MM.1S (cell line): ENCODE results near the gene DISC1.

Experiments
- DNase-seq: peaks from one replicate; pipeline ENCODE4 v3.0.0-alpha.2; 2015
- H2AFZ ChIP-seq: fragments of 300-600 bp; sonication (generic); 2 replicates; pipeline ENCODE4 v1.6.0; 2016; ENCODE audit warnings: antibody characterized with exemption, low read length
- H3F3A ChIP-seq: fragments of 300-600 bp; sonication (generic); 2 replicates; pipeline ENCODE4 v1.6.1; 2016; ENCODE audit warnings: mild to moderate bottlenecking, antibody characterized with exemption, low read length, moderate library complexity, mixed read lengths; ENCODE audit not compliant: insufficient read depth
- H3K27ac ChIP-seq: fragments of 300-600 bp; sonication (generic); 2 replicates; pipeline ENCODE4 v1.5.1; 2016; ENCODE audit warnings: mild to moderate bottlenecking, low read length
- H3K27me3 ChIP-seq: fragments of 300-600 bp; sonication (generic); replicated peaks from 2 replicates; pipeline ENCODE4 v1.6.0; 2016; ENCODE audit warnings: low read length; ENCODE audit not compliant: insufficient read depth
- H3K36me3 ChIP-seq: fragments of 300-600 bp; sonication (generic); replicated peaks from 2 replicates; pipeline ENCODE4 v1.6.1; 2016; ENCODE audit warnings: mild to moderate bottlenecking, low read length, mixed read lengths; ENCODE audit not compliant: insufficient read depth
- H3K4me1 ChIP-seq: fragments of 300-600 bp; sonication (generic); 2 replicates; pipeline ENCODE4 v1.6.1; 2016; ENCODE audit warnings: low read length, mixed read lengths
- H3K4me2 ChIP-seq: fragments of 300-600 bp; sonication (generic); 2 replicates; pipeline ENCODE4 v1.6.0; 2016; ENCODE audit warnings: low read depth, low read length
- H3K4me3 ChIP-seq: fragments of 300-600 bp; sonication (generic); 2 replicates; pipeline ENCODE4 v1.5.1; 2016; ENCODE audit warnings: low read length, mixed read lengths
- H3K79me2 ChIP-seq: fragments of 300-600 bp; sonication (generic); 2 replicates; pipeline ENCODE4 v1.6.1; 2016; ENCODE audit warnings: mixed run types, low read length, mixed read lengths
- H3K9ac ChIP-seq: fragments of 300-600 bp; sonication (generic); 2 replicates; pipeline ENCODE4 v1.6.1; 2016; ENCODE audit warnings: low read length, mixed read lengths
- H3K9me2 ChIP-seq: fragments of 300-600 bp; sonication (generic); replicated peaks from 2 replicates; pipeline ENCODE4 v1.6.1; 2016; ENCODE audit warnings: mild to moderate bottlenecking, low read length, mixed read lengths; ENCODE audit not compliant: insufficient read depth
- H3K9me3 ChIP-seq: fragments of 300-600 bp; sonication (generic); replicated peaks from 2 replicates; pipeline ENCODE4 v1.6.1; 2016; ENCODE audit warnings: mild to moderate bottlenecking, low read length, mixed read lengths; ENCODE audit not compliant: insufficient read depth
- H4K20me1 ChIP-seq: fragments of 300-600 bp; sonication (generic); 2 replicates; pipeline ENCODE4 v1.6.1; 2016; ENCODE audit warnings: mild to moderate bottlenecking, low read length, moderate library complexity, mixed read lengths; ENCODE audit not compliant: insufficient read depth
- CTCF ChIP-seq: fragments of 300-600 bp; sonication (generic); IDR thresholded peaks from 2 replicates; pipeline ENCODE4 v1.5.1; 2016; ENCODE audit warnings: antibody characterized with exemption, low read length, mixed read lengths
- EZH2 ChIP-seq: fragments of 300-600 bp; sonication (generic); optimal IDR thresholded peaks from 2 replicates; pipeline ENCODE3; 2017; ENCODE audit warnings: low read depth, mild to moderate bottlenecking, antibody characterized with exemption, low read length, mixed read lengths
- EZH2phosphoT487 ChIP-seq: fragments of 300-600 bp; sonication (generic); IDR thresholded peaks from 2 replicates; pipeline ENCODE4 v1.6.1; 2018; ENCODE audit warnings: antibody characterized with exemption, low read length

DISC1 gene

DNA sequence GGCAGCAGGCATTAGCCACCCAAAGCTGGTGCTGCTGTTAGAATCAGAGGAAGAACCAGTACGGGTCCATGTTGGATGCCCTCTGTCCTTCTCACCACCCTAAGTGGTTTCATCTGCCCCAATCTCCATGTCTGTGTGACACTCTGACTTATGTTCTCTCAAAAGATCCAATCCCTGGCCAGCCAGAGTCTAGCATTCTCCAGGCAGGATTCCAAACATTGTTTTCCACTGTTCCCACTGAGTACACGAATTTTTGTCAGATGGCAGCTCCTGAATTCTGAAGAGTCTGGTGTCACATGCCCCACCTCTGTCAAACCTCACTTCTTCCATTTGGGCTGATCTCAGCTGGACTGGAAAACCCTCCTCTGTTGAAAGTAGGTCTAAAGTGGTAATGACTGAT is 166.0 kb downstream of the DISC1 start:
- H3K36me3 ChIP-seq, result no peaks in the 10 kb centered on the region
- no peaks in the 10 kb centered on the region for H3K79me2 ChIP-seq
- H2AFZ ChIP-seq, result no peak overlapping the region
- H3K27me3 ChIP-seq, result no peaks in the 10 kb centered on the region
- no peaks in the 10 kb centered on the region for H3K4me1 ChIP-seq
- H3K27ac ChIP-seq, result no peak overlapping the region
- H3K4me2 ChIP-seq, result no peak overlapping the region
- no peak overlapping the region for H3K9ac ChIP-seq
- H3K9me3 ChIP-seq, result no peaks in the 10 kb centered on the region
- H3K9me2 ChIP-seq, result no peaks in the 10 kb centered on the region
- no peaks in the 10 kb centered on the region for H4K20me1 ChIP-seq
- H3F3A ChIP-seq, result no peaks in the 10 kb centered on the region
- no peak overlapping the region for H3K4me3 ChIP-seq
- DNase-seq, result no peak
- TF ChIP-seq EZH2 (no peak), EZH2phosphoT487 (no peak), CTCF (no peak)

DNA sequence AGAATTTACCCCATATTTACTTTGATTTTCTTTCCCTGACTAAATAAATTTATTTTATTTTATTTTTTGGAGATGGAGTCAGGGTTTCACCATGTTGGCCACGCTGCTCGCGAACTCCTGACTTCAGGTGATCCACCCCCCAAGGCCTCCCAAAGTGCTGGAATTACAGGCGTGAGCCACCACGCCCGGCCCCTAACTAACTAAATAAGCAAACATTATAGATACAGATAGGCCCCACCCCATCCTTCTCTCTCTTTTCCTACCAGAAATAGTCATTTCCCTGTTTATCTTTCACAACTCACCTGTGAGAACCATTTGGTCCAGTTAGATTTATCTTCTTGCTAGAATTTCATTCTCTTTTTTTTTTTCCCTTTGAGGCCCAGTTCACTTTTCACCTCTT is 167.3 kb downstream of the DISC1 start:
- H3K27ac ChIP-seq, result no peak overlapping the region
- H2AFZ ChIP-seq, result no peak overlapping the region
- TF ChIP-seq EZH2 (no peak), EZH2phosphoT487 (no peak)
- H4K20me1 ChIP-seq, result no peaks in the 10 kb centered on the region
- no peaks in the 10 kb centered on the region for H3K79me2 ChIP-seq
- H3K9me3 ChIP-seq, result no peaks in the 10 kb centered on the region
- no peaks in the 10 kb centered on the region for H3K9me2 ChIP-seq
- DNase-seq, result no peak
- no peak overlapping the region for H3K9ac ChIP-seq
- no peak overlapping the region for H3K4me2 ChIP-seq
- H3K4me1 ChIP-seq, result no peaks in the 10 kb centered on the region
- no peaks in the 10 kb centered on the region for H3K36me3 ChIP-seq
- no peaks in the 10 kb centered on the region for H3K27me3 ChIP-seq
- no peaks in the 10 kb centered on the region for H3F3A ChIP-seq
- no peak overlapping the region for H3K4me3 ChIP-seq

- Histone ChIP-seq H3K27ac (no peak overlapping the region), H4K20me1 (no peaks in the 10 kb centered on the region), H3K79me2 (no peaks in the 10 kb centered on the region), H3K9ac (no peak overlapping the region), H3K36me3 (no peaks in the 10 kb centered on the region), H3K4me2 (no peak overlapping the region), H2AFZ (no peak overlapping the region), H3K4me1 (no peaks in the 10 kb centered on the region), H3F3A (0 out of 2 replicates have a peak, but pooled peaks cover 3% of the 10 kb centered on the region), H3K9me2 (no peaks in the 10 kb centered on the region), H3K27me3 (no peaks in the 10 kb centered on the region), H3K4me3 (no peak overlapping the region), H3K9me3 (no peaks in the 10 kb centered on the region)
- no peak for DNase-seq
- TF ChIP-seq EZH2, result no peak
- no peak for TF ChIP-seq CTCF
- no peak for TF ChIP-seq EZH2phosphoT487
These were observed 169.6 kb downstream of the DISC1 start for GRCh38 chr1:231796141-231796540.

DNA sequence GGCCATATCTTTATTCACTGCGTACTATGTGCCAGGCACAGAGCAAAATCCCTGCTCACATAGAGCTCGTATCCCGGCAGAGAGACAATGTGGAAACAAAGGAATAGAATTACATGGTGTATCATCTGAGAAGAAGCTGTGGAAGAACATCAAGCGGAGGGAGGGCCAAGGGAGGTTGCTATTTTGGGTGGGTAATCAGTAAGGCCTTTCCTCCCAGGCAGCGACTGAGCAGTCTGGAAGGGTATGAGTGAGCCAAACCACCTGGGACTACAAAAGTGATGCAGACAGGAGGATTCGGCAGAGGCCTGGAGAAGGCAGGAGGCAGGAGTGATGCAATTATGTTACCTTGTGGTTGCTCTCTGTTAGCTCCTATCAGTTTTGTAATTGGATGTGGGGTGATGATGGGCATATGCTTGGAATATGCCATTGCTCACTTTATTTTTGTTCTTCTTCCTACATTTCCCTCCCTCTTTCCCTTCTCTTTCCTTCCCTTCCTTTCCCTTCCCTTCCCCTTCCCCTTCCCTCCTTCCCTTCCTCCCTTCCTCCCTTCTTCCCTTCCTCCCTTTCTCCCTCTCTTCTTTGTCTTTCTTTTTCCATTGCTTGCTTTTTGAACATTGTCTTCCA is 172.9 kb downstream of the DISC1 start:
- Histone ChIP-seq H3K4me1 (no peaks in the 10 kb centered on the region), H3K27ac (no peak overlapping the region), H3K27me3 (no peaks in the 10 kb centered on the region), H3F3A (0 out of 2 replicates have a peak, but pooled peaks cover 3% of the 10 kb centered on the region), H2AFZ (no peak overlapping the region), H3K79me2 (no peaks in the 10 kb centered on the region), H4K20me1 (no peaks in the 10 kb centered on the region), H3K4me3 (no peak overlapping the region), H3K36me3 (no peaks in the 10 kb centered on the region), H3K9me2 (no peaks in the 10 kb centered on the region), H3K9ac (no peak overlapping the region), H3K4me2 (no peak overlapping the region), H3K9me3 (no peaks in the 10 kb centered on the region)
- DNase-seq, result no peak
- TF ChIP-seq EZH2phosphoT487 (no peak), EZH2 (no peak), CTCF (no peak)
